ENCODE results near the gene OPCML.

The OPCML gene

GRCh38 chr11:133107136-133107535, 425.2 kb downstream of the OPCML start:
- H3K4me1 ChIP-seq (ENCODE audit: control insufficient read depth, insufficient read depth, low read length) = no peaks in the 10 kb centered on the region
- H3K27ac ChIP-seq (ENCODE audit: low read depth, low read length) = no peak overlapping the region
- H3K4me3 ChIP-seq (ENCODE audit: low read depth, low read length) = no peak overlapping the region

GRCh38 chr11:133106417-133106816, 425.9 kb downstream of the OPCML start:
- no peaks in the 10 kb centered on the region for H3K4me1 ChIP-seq (ENCODE audit: control insufficient read depth, insufficient read depth, low read length)
- no peaks in the 10 kb centered on the region for H3K9me3 ChIP-seq (ENCODE audit: control insufficient read depth, insufficient read depth, low read depth, low read length)
- H3K9ac ChIP-seq (ENCODE audit: low read length) = no peak overlapping the region
- H3K27ac ChIP-seq (ENCODE audit: low read depth, low read length) = no peak overlapping the region
- no peaks in the 10 kb centered on the region for H3K36me3 ChIP-seq (ENCODE audit: control insufficient read depth, insufficient read depth, low read length)
- no peaks in the 10 kb centered on the region for H3K27me3 ChIP-seq (ENCODE audit: control insufficient read depth, insufficient read depth, low read length)
- no peak overlapping the region for H3K4me3 ChIP-seq (ENCODE audit: low read depth, low read length)

More at GRCh38 chr11:133107136-133107535, 425.2 kb downstream of the OPCML start:
- Histone ChIP-seq H3K27me3 (ENCODE audit: control insufficient read depth, insufficient read depth, low read length) (no peaks in the 10 kb centered on the region), H3K9ac (ENCODE audit: low read length) (no peak overlapping the region), H3K36me3 (ENCODE audit: control insufficient read depth, insufficient read depth, low read length) (no peaks in the 10 kb centered on the region), H3K9me3 (ENCODE audit: control insufficient read depth, insufficient read depth, low read depth, low read length) (no peaks in the 10 kb centered on the region)

GRCh38 chr11:133104009-133104744, 428.1 kb downstream of the OPCML start:
- Histone ChIP-seq H3K9ac (ENCODE audit: low read length) (no peak overlapping the region), H3K27ac (ENCODE audit: low read depth, low read length) (no peak overlapping the region), H3K9me3 (ENCODE audit: control insufficient read depth, insufficient read depth, low read depth, low read length) (0 out of 2 replicates have a peak, but pooled peaks cover 2% of the 10 kb centered on the region), H3K27me3 (ENCODE audit: control insufficient read depth, insufficient read depth, low read length) (no peaks in the 10 kb centered on the region), H3K36me3 (ENCODE audit: control insufficient read depth, insufficient read depth, low read length) (no peaks in the 10 kb centered on the region), H3K4me3 (ENCODE audit: low read depth, low read length) (no peak overlapping the region), H3K4me1 (ENCODE audit: control insufficient read depth, insufficient read depth, low read length) (no peaks in the 10 kb centered on the region)

- 0 out of 2 replicates have a peak, but pooled peaks cover 2% of the 10 kb centered on the region for H3K9me3 ChIP-seq (ENCODE audit: control insufficient read depth, insufficient read depth, low read depth, low read length)
- no peaks in the 10 kb centered on the region for H3K27me3 ChIP-seq (ENCODE audit: control insufficient read depth, insufficient read depth, low read length)
- no peaks in the 10 kb centered on the region; the same call in 1 of the 2 replicates for H3K4me1 ChIP-seq (ENCODE audit: control insufficient read depth, insufficient read depth, low read length)
- H3K36me3 ChIP-seq (ENCODE audit: control insufficient read depth, insufficient read depth, low read length) = no peaks in the 10 kb centered on the region
- no peak overlapping the region for H3K4me3 ChIP-seq (ENCODE audit: low read depth, low read length)
- H3K27ac ChIP-seq (ENCODE audit: low read depth, low read length) = no peak overlapping the region
- no peak overlapping the region for H3K9ac ChIP-seq (ENCODE audit: low read length)
These were observed 435.3 kb downstream of the OPCML start for GRCh38 chr11:133096981-133097380.

GRCh38 chr11:133086518-133086917, 445.8 kb downstream of the OPCML start:
- no peaks in the 10 kb centered on the region for H3K4me1 ChIP-seq (ENCODE audit: control insufficient read depth, insufficient read depth, low read length)
- H3K9ac ChIP-seq (ENCODE audit: low read length) = no peak overlapping the region
- no peak overlapping the region for H3K27ac ChIP-seq (ENCODE audit: low read depth, low read length)
- H3K4me3 ChIP-seq (ENCODE audit: low read depth, low read length) = no peak overlapping the region
- H3K27me3 ChIP-seq (ENCODE audit: control insufficient read depth, insufficient read depth, low read length) = peaks cover 37% of the 10 kb centered on the region
- no peaks in the 10 kb centered on the region for H3K9me3 ChIP-seq (ENCODE audit: control insufficient read depth, insufficient read depth, low read depth, low read length)
- no peaks in the 10 kb centered on the region for H3K36me3 ChIP-seq (ENCODE audit: control insufficient read depth, insufficient read depth, low read length)

DNA sequence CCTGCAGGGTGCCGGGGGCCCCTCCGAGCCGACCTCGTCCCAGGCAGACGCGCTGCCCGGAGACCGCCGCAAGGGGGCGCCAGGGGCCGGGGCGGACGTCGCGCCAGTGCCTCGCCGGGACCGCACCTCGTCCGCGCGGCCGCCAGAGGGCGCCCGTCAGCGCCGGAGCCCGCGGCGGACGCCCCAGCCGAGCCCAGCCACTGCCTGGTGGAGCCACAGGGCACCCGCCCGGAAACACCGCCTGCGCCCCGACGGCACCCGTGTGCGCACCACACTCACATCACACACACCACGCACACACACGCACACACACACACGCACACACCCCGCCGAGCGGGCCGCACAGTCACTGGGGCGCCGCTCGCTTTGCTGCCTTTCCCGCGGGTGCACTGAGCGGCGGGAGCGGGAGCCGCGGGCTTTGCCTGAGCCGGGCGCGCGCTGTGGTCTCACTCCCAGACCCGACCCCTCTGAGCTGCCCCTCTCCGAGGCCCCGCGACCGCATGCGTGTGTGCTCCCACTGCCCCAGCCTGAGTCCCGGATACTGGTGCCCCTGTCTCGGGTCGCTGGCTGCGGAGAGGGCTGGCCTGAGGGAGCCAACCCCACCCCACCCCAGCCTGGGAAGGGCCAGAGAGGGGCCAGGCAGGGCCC, 449.3 kb downstream of the OPCML start:
- no peaks in the 10 kb centered on the region for H3K9me3 ChIP-seq (ENCODE audit: control insufficient read depth, insufficient read depth, low read depth, low read length)
- H3K27ac ChIP-seq (ENCODE audit: low read depth, low read length) = no peak overlapping the region
- H3K36me3 ChIP-seq (ENCODE audit: control insufficient read depth, insufficient read depth, low read length) = no peaks in the 10 kb centered on the region
- H3K9ac ChIP-seq (ENCODE audit: low read length) = peak overlapping the region; percentile 72
- H3K27me3 ChIP-seq (ENCODE audit: control insufficient read depth, insufficient read depth, low read length) = peaks cover 42% of the 10 kb centered on the region
- H3K4me3 ChIP-seq (ENCODE audit: low read depth, low read length) = peak overlapping the region; percentile 96
- H3K4me1 ChIP-seq (ENCODE audit: control insufficient read depth, insufficient read depth, low read length) = no peaks in the 10 kb centered on the region

GRCh38 chr11:133082453-133082781, 449.9 kb downstream of the OPCML start:
- peak overlapping the region; percentile 96; the same call in 1 of the 2 replicates for H3K4me3 ChIP-seq (ENCODE audit: low read depth, low read length)
- H3K9me3 ChIP-seq (ENCODE audit: control insufficient read depth, insufficient read depth, low read depth, low read length) = no peaks in the 10 kb centered on the region
- H3K9ac ChIP-seq (ENCODE audit: low read length) = no peak overlapping the region

GRCh38 chr11:133081730-133082452, 450.4 kb downstream of the OPCML start:
- Histone ChIP-seq H3K4me1 (ENCODE audit: control insufficient read depth, insufficient read depth, low read length) (no peaks in the 10 kb centered on the region), H3K36me3 (ENCODE audit: control insufficient read depth, insufficient read depth, low read length) (no peaks in the 10 kb centered on the region), H3K4me3 (ENCODE audit: low read depth, low read length) (peak overlapping the region; percentile 39; the same call in 1 of the 2 replicates), H3K9me3 (ENCODE audit: control insufficient read depth, insufficient read depth, low read depth, low read length) (no peaks in the 10 kb centered on the region), H3K27me3 (ENCODE audit: control insufficient read depth, insufficient read depth, low read length) (peaks cover 42% of the 10 kb centered on the region), H3K9ac (ENCODE audit: low read length) (no peak overlapping the region), H3K27ac (ENCODE audit: low read depth, low read length) (no peak overlapping the region)

More at GRCh38 chr11:133082453-133082781, 449.9 kb downstream of the OPCML start:
- Histone ChIP-seq H3K27me3 (ENCODE audit: control insufficient read depth, insufficient read depth, low read length) (peaks cover 42% of the 10 kb centered on the region), H3K4me1 (ENCODE audit: control insufficient read depth, insufficient read depth, low read length) (no peaks in the 10 kb centered on the region), H3K36me3 (ENCODE audit: control insufficient read depth, insufficient read depth, low read length) (no peaks in the 10 kb centered on the region), H3K27ac (ENCODE audit: low read depth, low read length) (no peak overlapping the region)

DNA sequence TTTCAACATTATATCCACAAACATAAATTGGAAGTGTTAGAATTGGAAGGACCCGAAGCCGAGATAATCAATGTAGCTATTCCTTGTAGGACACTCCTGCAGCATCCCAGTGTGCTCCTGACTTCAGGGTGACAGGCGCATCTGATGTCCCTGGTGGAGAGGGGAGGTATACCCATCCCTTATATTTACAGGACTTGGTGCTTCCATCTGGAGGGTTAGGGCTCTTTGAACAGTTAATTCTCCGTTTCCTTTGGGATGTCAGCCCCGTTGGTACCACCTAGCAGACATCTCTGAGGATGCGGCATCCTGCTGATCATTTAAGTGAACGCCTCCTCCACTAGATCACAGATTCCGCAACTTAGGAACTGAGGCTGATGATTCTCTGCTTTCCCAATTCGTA, 451.3 kb downstream of the OPCML start:
- H3K27ac ChIP-seq (ENCODE audit: low read depth, low read length) = no peak overlapping the region
- no peaks in the 10 kb centered on the region for H3K36me3 ChIP-seq (ENCODE audit: control insufficient read depth, insufficient read depth, low read length)
- H3K27me3 ChIP-seq (ENCODE audit: control insufficient read depth, insufficient read depth, low read length) = peaks cover 37% of the 10 kb centered on the region
- no peaks in the 10 kb centered on the region for H3K9me3 ChIP-seq (ENCODE audit: control insufficient read depth, insufficient read depth, low read depth, low read length)
- no peak overlapping the region for H3K9ac ChIP-seq (ENCODE audit: low read length)
- no peaks in the 10 kb centered on the region for H3K4me1 ChIP-seq (ENCODE audit: control insufficient read depth, insufficient read depth, low read length)
- no peak overlapping the region for H3K4me3 ChIP-seq (ENCODE audit: low read depth, low read length)

DNA sequence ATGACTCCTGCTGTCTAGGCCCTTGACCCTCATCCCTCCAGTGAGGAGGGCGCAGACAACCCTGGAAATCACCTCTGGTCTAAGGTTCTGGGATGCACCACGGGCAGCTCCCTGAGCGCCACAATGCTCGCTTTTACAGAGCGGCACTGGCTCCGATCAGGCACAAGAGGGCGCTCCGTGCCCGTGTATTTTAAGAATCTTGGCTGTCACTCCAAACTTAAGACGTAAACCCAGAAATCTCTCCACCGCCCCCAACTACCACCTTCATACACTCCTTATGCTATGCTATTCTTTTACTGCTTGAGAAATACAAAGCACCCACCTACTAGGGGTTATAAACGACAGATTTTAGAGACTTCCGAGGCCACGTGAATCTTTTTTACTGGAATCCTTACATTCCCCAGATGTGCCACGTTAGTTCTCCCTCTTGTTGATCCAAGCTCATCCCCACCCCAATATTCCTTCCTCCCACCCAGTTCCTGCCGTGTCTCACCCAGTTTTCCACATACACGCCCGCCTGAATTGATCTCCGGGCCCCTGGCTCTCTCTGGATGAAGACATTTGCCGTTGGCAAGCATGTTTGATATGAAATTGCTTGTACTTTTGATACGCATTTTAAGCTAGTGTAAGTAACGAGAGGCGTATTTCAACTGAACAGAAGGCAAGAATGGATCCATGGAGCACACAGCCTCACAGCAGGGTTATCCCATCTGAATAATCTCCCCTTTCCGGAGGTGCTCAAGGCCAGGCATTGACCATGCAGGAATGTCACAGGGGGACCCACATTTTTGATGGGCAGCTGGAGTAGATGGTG, 453.5 kb downstream of the OPCML start:
- H3K9me3 ChIP-seq (ENCODE audit: control insufficient read depth, insufficient read depth, low read depth, low read length) = no peaks in the 10 kb centered on the region
- H3K4me3 ChIP-seq (ENCODE audit: low read depth, low read length) = no peak overlapping the region
- no peak overlapping the region for H3K27ac ChIP-seq (ENCODE audit: low read depth, low read length)
- H3K27me3 ChIP-seq (ENCODE audit: control insufficient read depth, insufficient read depth, low read length) = peaks cover 15% of the 10 kb centered on the region
- no peaks in the 10 kb centered on the region for H3K4me1 ChIP-seq (ENCODE audit: control insufficient read depth, insufficient read depth, low read length)
- no peaks in the 10 kb centered on the region for H3K36me3 ChIP-seq (ENCODE audit: control insufficient read depth, insufficient read depth, low read length)
- H3K9ac ChIP-seq (ENCODE audit: low read length) = no peak overlapping the region
